Activated naive CD8-positive, alpha-beta T cell treated with anti-CD3 and anti-CD28 coated beads, Interleukin-2, amount 10 ng/mL, durations not matched to agents 7 days and 5 days (primary cell): Measurements from ENCODE around the gene CCNL1. TPM values are rescaled to one million over a fixed set of nuclear protein-coding genes. Genes with fewer than 3 reads are reported as not detected.

Source experiments
- ATAC-seq: fragments of 150-1000 bp; cut with Tn5 transposase; one replicate; pipeline ENCODE4 v1.10.0; 2021; ENCODE audit warnings: low read depth, moderate library complexity
- POLR2A ChIA-PET: fragments of 350-600 bp; sonication (Branson Sonifier 250); formaldehyde crosslinking; loops from one replicate; lab custom pipeline; 2021; ENCODE audit warnings: antibody characterized with exemption; lab: Charles Lee
- DNase-seq: peaks from one replicate; pipeline ENCODE4 v3.0.0; 2021
- H3K27ac Mint-ChIP-seq: one replicate; pipeline ENCODE4 v1.8.0; 2022; ENCODE audit warnings: mild to moderate bottlenecking, mixed read lengths
- H3K27me3 Mint-ChIP-seq: one replicate; pipeline ENCODE4 v1.8.0; 2022; ENCODE audit warnings: mild to moderate bottlenecking, moderate library complexity, mixed read lengths
- H3K36me3 Mint-ChIP-seq: one replicate; pipeline ENCODE4 v1.8.0; 2021; ENCODE audit warnings: mild to moderate bottlenecking, mixed read lengths
- H3K4me1 Mint-ChIP-seq: one replicate; pipeline ENCODE4 v1.8.0; 2021; ENCODE audit warnings: mixed read lengths
- H3K4me3 Mint-ChIP-seq: one replicate; pipeline ENCODE4 v1.8.0; 2022; ENCODE audit warnings: mild to moderate bottlenecking, moderate library complexity, mixed read lengths
- H3K9me3 Mint-ChIP-seq: one replicate; pipeline ENCODE4 v1.8.0; 2021; ENCODE audit warnings: mixed read lengths
- total RNA-seq, 2 experiments: library from RNA; stranded (reverse); gene quantifications; one replicate each; pipeline ENCODE4 v1.2.3, GENCODE V29; 2021

Gene CCNL1
- total RNA-seq, 2 experiments from 2014 or later = 276 to 280 TPM

DNA sequence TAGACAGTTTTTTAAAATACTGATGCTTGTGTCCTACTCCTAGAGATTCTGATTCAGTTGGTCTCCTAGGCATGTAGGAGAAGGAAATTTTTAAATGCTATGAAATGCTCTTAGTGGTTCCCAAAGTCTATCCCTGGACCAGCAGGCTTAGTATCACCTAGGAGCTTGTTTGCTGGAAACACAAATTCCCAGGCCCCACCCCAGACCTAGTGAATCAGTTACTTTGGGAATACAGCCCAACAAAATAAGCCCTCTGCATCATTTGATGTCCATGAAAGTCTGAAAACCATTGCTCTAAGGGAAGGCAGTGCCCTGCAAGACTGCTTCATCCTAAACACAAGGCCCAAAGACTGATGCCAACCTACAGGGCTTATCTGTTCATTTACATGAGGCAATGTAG lies 36.3 kb downstream of the CCNL1 start:
- no peak overlapping the region for H3K4me3 Mint-ChIP-seq
- H3K36me3 Mint-ChIP-seq = peaks cover 7% of the 10 kb centered on the region
- POLR2A ChIA-PET = interaction anchor here (1.6 kb wide), 1 partner anchor 35 kb away, joined by 5 read pairs; no protein-coding TSS in a partner anchor
- no peak overlapping the region for H3K27ac Mint-ChIP-seq
- H3K27me3 Mint-ChIP-seq = no peaks in the 10 kb centered on the region
- no peak for ATAC-seq
- DNase-seq = no peak
- peaks cover 21% of the 10 kb centered on the region for H3K4me1 Mint-ChIP-seq
- H3K9me3 Mint-ChIP-seq = no peaks in the 10 kb centered on the region

DNA sequence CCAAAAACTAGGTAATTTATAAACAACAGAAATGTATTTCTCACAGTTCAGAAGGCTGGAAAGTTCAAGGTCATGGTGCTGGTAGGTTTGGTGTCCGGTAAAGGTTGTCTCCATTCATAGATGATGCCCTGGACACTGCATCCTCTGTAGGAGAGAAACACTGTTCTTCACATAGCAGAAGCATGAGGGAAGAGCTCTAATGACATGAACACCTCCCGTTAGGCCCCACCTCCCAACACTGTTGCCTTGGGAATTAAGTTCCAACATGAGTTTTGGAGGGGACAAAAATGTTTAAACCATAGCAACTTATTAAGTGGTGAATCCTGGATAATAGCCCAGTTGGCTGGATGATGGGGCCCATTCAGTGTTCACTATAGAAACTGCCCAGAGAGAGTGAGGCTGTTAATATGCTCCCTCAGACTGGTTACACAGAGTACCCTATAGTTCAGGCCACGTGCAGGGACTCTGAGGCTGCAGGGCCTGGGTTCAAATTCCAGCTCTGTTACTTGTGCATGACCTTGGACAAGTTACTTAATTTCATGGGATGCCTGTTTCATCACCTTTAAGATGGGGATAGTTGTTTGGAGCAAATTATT lies 37.0 kb downstream of the CCNL1 start:
- DNase-seq = no peak
- peaks cover 7% of the 10 kb centered on the region for H3K36me3 Mint-ChIP-seq

DNA sequence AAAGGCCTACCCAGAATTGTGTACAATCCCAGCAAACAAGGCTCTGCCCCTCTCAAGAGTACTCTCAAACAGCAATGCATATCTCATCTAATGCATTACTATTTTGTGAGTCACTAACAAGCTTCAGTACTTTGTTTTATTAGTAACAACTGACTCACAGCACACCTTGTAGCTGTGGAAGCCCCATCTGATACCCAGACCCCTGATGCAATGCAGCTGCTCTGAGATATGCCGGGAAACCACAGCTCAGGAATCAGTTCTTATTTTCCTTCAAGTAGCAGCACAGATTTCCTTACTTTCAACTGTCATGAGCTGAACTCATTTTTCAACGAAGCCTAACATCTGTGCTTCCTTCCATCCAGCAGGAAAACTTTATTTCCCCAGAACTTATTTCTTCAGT lies 37.8 kb downstream of the CCNL1 start:
- DNase-seq (no peak), ATAC-seq (no peak)
- Mint-ChIP-seq H3K9me3 (no peaks in the 10 kb centered on the region), H3K27me3 (no peaks in the 10 kb centered on the region), H3K4me3 (no peak overlapping the region), H3K4me1 (peaks cover 11% of the 10 kb centered on the region), H3K36me3 (peaks cover 7% of the 10 kb centered on the region), H3K27ac (no peak overlapping the region)
- POLR2A ChIA-PET = interaction anchor here (1.2 to 1.6 kb wide), 2 partner anchors 33 to 38 kb away, joined by 4 to 5 read pairs; partner anchors contain the start of gene CCNL1

More for the DNA sequence above, 37.0 kb downstream of the CCNL1 start:
- no peak overlapping the region for H3K27ac Mint-ChIP-seq
- no peaks in the 10 kb centered on the region for H3K9me3 Mint-ChIP-seq
- no peak overlapping the region for H3K4me3 Mint-ChIP-seq
- H3K27me3 Mint-ChIP-seq = no peaks in the 10 kb centered on the region
- H3K4me1 Mint-ChIP-seq = peaks cover 14% of the 10 kb centered on the region
- POLR2A ChIA-PET = interaction anchor here (1.6 kb wide), 1 partner anchor 34 kb away, joined by 5 read pairs; no protein-coding TSS in a partner anchor
- ATAC-seq = no peak

DNA sequence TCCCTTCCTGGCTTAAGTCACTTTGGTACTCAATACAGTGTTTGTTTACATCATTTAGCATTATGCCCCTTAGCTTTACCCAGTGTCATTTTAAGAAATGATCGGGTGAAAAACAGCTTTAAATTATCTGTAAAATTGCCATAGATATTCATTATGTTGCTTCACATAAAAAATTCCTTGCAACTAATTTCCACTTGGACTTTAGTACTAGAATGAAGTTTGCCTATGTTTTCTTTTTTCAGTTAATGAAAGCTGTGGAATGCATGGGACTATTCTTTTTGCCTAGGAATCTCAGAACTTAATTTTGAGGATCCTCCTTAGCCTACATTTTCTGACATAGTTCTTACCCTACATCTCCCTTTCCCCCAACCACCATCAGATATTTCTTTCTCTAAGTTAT lies 38.4 kb downstream of the CCNL1 start:
- Mint-ChIP-seq H3K4me1 (peaks cover 10% of the 10 kb centered on the region), H3K36me3 (peaks cover 7% of the 10 kb centered on the region), H3K27ac (no peak overlapping the region), H3K27me3 (no peaks in the 10 kb centered on the region), H3K4me3 (no peak overlapping the region), H3K9me3 (no peaks in the 10 kb centered on the region)
- DNase-seq (no peak), ATAC-seq (no peak)
- POLR2A ChIA-PET = interaction anchor here (1.2 kb wide), 1 partner anchor 39 kb away, joined by 4 read pairs; the partner anchor contains the start of gene CCNL1

DNA sequence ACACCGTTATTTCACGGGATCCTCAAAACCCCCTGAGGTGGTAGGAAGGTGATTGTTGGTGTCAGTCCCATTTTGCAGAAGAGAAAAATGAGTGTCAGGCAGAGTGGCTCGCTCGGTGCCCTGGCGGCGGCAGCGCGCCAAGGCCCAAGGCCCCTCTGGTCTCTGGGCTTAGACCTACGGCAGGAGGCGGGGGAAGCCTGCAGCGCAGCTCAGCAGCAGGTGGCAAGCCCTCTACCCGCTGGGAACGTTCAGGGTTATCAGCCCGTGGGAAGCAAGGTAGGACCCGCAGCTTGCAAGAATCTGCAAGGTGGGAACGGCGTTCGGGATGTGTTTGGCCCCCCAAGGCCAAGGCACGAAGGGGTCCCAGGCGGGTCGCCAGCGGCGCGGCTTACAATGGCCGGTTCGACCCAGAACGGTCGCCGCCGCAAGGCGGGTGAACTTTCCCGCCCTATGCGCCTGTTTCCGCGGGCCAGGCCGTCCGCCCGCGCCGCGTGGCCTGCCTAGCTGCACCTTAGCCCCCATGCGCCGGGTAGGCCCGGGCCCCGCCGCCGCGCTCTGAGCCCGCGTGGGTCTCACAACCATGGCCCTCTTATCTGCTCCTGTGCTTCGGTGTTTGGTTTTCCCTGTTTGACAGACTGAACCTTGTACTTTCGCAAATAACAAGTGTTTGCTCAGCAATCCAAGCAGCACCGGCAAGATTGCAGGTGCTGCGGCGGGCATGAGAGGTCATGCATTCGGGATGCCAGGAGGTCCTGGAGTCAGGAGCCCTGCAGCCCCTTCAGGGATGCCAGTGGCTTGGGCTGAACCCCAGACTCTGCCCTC lies 39.7 kb downstream of the CCNL1 start:
- Mint-ChIP-seq H3K27me3 (no peaks in the 10 kb centered on the region), H3K4me1 (peaks cover 14% of the 10 kb centered on the region), H3K36me3 (peaks cover 7% of the 10 kb centered on the region), H3K9me3 (no peaks in the 10 kb centered on the region), H3K4me3 (no peak overlapping the region), H3K27ac (no peak overlapping the region)
- DNase-seq (no peak), ATAC-seq (no peak)
- POLR2A ChIA-PET = interaction anchor here (0.6 kb wide), 1 partner anchor 9 kb away, joined by 3 read pairs; no protein-coding TSS in a partner anchor

DNA sequence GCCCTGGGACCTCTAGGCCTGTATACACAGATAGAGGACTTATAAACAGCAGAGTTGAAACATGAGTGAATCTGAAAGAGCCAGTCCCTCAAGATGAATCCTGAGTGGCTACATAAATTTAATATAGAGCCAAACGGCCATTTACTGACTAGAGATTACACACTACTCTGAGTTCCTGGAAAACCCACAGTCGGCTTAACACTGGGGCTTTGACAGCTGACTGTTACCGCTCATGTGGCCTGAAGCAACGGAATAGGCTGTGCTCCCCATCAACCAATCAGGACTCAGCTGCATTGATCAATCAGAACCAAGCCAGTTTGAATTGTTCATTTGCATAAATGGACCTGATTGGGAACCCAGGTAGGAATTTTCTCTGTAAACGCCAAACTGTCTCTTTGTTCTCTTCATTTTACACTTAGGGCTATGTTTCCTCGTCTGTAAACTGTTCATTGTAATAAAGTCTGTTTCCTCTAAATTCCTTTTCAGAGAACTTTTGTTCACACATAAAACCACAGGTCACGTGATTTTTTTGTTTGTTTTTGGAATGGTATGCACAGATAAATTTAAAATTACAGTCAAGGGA lies 40.5 kb downstream of the CCNL1 start:
- H3K27me3 Mint-ChIP-seq = no peaks in the 10 kb centered on the region
- H3K27ac Mint-ChIP-seq = peak overlapping the region; percentile 70
- H3K9me3 Mint-ChIP-seq = no peaks in the 10 kb centered on the region
- DNase-seq (no peak), ATAC-seq (peak; percentile 96)
- POLR2A ChIA-PET = no interaction called here
- peaks cover 14% of the 10 kb centered on the region for H3K4me1 Mint-ChIP-seq
- peaks cover 7% of the 10 kb centered on the region for H3K36me3 Mint-ChIP-seq
- peak overlapping the region; percentile 7 for H3K4me3 Mint-ChIP-seq

DNA sequence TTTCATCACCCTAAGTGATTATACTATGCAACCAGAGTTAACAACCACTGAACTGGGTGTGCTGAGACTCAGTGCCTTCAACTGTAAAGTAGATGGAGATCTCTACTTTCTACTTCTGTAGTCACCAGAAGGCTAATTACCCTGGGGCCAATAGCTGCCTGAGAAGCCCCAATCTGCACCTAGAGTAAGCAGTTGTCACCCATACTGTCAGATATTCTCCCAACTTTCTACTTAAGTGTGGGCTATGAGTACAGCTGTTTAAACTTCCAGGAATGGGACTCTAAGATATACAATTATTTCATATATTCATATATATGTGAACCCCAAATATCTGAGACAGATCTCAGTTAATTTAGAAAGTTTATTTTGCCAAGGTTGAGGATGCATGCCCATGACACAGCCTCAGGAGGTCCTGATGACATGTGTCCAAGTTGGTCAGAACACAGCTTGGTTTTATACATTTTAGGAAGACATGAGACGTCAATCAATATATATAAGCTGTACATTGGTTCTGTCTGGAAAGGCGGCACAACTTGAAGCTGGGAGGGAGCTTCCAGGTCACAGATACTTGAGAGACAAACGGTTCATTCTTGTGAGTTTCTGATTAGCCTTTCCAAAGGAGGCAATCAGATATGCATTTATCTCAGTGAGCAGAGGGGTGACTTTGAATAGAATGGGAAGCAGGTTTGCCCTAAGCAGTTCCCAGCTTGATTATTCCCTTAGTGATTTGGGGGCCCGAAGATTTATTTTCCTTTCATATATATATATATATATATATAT lies 41.9 kb downstream of the CCNL1 start:
- POLR2A ChIA-PET = interaction anchor here (2.1 kb wide), 1 partner anchor 29 kb away, joined by 8 read pairs; no protein-coding TSS in a partner anchor
- DNase-seq = no peak

DNA sequence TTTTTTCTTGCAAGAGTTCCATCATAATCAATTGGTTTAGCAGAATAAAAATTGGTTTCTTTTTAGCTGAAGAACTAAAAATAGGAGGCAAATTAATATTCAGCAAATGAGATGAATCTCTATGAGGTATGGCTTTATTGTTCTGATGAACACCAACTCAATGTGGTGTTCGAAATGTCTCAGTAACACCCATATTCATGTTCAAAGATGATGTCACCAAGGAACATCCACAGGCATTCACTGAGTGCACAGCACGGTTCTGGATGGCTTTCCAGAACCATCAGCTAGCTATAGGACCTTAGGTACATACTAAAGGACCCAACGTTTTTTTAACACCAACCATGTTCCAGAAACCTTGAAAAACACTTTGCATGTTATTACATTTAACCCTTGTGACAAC lies 42.7 kb downstream of the CCNL1 start:
- H3K36me3 Mint-ChIP-seq = peaks cover 7% of the 10 kb centered on the region
- POLR2A ChIA-PET = interaction anchor here (1.1 to 2.1 kb wide), 2 partner anchors 9 to 28 kb away, joined by 3 to 8 read pairs; no protein-coding TSS in a partner anchor
- DNase-seq = no peak
- H3K27me3 Mint-ChIP-seq = peaks cover 2% of the 10 kb centered on the region
- peaks cover 14% of the 10 kb centered on the region for H3K4me1 Mint-ChIP-seq
- no peak for ATAC-seq
- no peak overlapping the region for H3K27ac Mint-ChIP-seq
- no peaks in the 10 kb centered on the region for H3K9me3 Mint-ChIP-seq
- H3K4me3 Mint-ChIP-seq = no peak overlapping the region

More for the DNA sequence above, 41.9 kb downstream of the CCNL1 start:
- no peak overlapping the region for H3K27ac Mint-ChIP-seq
- peaks cover 14% of the 10 kb centered on the region for H3K4me1 Mint-ChIP-seq
- H3K36me3 Mint-ChIP-seq = peaks cover 7% of the 10 kb centered on the region
- ATAC-seq = no peak
- H3K4me3 Mint-ChIP-seq = no peak overlapping the region
- no peaks in the 10 kb centered on the region for H3K27me3 Mint-ChIP-seq
- no peaks in the 10 kb centered on the region for H3K9me3 Mint-ChIP-seq

DNA sequence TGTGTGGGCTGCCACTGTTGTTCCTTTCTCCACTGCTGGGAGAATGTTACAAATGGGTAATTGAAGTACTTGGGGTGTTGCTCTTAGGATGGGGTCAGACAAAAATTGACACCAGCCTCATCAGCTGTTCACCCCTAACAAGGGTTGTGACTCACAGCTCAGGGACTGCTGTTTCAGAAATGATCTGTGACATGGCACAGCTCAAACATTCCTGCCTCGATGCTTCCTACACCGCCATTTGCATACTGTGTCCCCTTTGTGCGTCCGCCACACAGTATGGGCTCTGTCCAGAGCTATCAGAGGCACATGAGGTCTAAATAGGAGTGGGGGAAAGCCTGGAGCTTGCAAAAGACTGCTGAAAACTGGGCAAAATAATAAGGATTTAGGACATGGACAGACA lies 43.9 kb downstream of the CCNL1 start:
- peaks cover 5% of the 10 kb centered on the region for H3K36me3 Mint-ChIP-seq
- no peaks in the 10 kb centered on the region for H3K9me3 Mint-ChIP-seq
- ATAC-seq = no peak
- no peak overlapping the region for H3K4me3 Mint-ChIP-seq
- no peak overlapping the region for H3K27ac Mint-ChIP-seq
- peaks cover 2% of the 10 kb centered on the region for H3K27me3 Mint-ChIP-seq
- H3K4me1 Mint-ChIP-seq = peaks cover 18% of the 10 kb centered on the region
- no peak for DNase-seq
- POLR2A ChIA-PET = interaction anchor here (0.7 to 1.3 kb wide), 2 partner anchors 11 to 27 kb away, joined by 3 to 4 read pairs; no protein-coding TSS in a partner anchor

DNA sequence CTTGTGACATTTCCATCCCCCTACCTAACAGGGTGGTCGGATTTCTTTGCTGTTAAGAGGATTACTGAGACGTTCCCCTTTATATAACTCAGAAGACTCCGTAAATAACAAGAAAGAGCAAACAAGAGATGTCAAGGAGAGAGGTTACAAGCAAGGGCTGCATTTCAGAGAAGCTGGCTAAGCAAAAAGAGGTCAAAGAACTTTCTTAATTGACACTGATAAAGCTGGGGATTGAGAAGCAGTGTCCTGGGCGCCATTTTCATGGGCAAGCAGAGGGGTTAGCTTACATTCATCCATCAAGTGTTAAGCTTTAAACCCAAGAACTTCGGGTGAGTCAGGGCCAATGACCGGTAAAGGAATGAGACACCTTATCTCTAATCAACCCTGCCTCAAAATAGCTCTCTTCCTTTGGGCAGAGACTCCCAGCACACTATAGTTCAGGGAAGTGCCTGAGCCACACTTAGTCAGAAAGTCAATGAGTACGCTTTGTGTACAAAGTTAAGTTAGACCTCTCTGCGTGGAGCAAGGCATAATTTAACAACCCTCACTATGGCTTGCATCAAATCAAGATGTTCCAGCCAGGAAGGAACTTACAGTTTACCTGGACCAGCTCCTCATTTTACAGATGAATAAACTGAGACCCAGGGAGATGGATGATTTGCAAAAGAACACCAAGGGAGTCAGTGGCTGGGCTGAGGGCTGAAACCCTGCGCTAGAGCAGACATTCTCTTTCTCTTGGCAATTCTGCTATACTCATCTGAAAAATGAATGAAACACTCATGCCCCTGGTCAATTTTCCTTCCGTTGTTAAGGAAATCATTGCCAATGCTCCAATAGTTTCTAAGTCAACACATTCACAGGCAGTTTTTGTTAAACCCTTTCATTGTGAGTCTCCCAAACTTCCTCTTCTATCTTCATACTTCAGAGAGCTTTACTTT lies 44.6 kb downstream of the CCNL1 start:
- Mint-ChIP-seq H3K27me3 (peaks cover 2% of the 10 kb centered on the region), H3K36me3 (peaks cover 5% of the 10 kb centered on the region), H3K4me3 (no peak overlapping the region), H3K9me3 (no peaks in the 10 kb centered on the region), H3K27ac (no peak overlapping the region), H3K4me1 (peaks cover 18% of the 10 kb centered on the region)
- no peak for DNase-seq
- POLR2A ChIA-PET = interaction anchor here (0.7 to 1.3 kb wide), 2 partner anchors 10 to 26 kb away, joined by 3 to 4 read pairs; no protein-coding TSS in a partner anchor
- no peak for ATAC-seq

DNA sequence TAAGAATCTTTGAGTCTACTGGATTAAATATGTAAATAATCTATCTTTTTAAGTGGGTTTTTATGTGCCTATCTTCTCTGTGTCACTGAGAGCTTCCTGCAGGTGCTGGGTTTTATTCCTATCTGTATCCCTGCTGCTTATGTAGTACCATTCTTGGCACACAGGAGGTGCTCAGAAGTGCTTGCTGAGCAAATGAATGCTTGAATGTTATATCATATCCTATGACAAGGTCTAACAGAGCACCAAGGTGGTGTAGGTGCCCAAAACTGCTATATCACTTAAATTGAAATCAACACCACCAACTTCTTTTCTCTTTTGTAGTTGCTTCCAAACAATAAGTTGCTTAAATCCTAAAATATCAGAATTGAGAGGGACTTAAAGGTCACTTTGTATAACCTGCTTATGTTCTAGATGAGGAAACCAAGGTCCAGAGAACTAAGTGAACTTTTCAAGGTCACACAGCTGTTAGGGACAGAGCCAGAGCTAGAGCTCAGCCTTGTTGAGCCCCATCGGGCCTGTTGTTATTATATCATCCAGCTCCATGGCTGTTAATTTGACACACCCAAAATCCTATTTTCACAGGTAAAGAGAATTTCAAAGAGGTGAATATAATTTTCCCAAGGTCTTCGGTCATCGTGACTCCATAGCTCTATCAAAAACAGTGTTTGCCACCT lies 46.0 kb downstream of the CCNL1 start:
- Mint-ChIP-seq H3K9me3 (no peaks in the 10 kb centered on the region), H3K36me3 (no peaks in the 10 kb centered on the region), H3K27ac (no peak overlapping the region), H3K4me3 (no peak overlapping the region), H3K27me3 (peaks cover 2% of the 10 kb centered on the region), H3K4me1 (peaks cover 9% of the 10 kb centered on the region)
- ATAC-seq (no peak), DNase-seq (no peak)
- POLR2A ChIA-PET = no interaction called here
